Femur (tissue), 1 donor: ENCODE measurements around the gene TEX13A.
"Not testable (repeated sequence)": the region's sequence is repeated elsewhere in the genome, so short reads cannot be mapped to it uniquely, and the experiment has no call there.

ENCODE experiments used
- DNase-seq: peaks from one replicate; pipeline ENCODE4 v3.0.0-alpha.2; 2017

The TEX13A gene

GRCh38 chrX:105220636-105221035 lies at the start of gene TEX13A:
Gene TEX13A (minus strand): TSS chrX:105220694. CDS start chrX:105220397, 297 bp downstream.
- no peak for DNase-seq

- no peak for DNase-seq
These were observed 48.9 kb upstream of the TEX13A start for GRCh38 chrX:105269386-105269785.

- no peak for DNase-seq
These were observed 46.7 kb upstream of the TEX13A start for GRCh38 chrX:105267167-105267566.

GRCh38 chrX:105266456-105266855 lies 46.0 kb upstream of the TEX13A start:
- no peak for DNase-seq

- no peak for DNase-seq
These were observed 44.6 kb upstream of the TEX13A start for GRCh38 chrX:105265093-105265492.

- DNase-seq = no peak
These were observed 43.3 kb upstream of the TEX13A start for GRCh38 chrX:105263801-105264200.

GRCh38 chrX:105263171-105263570 lies 42.7 kb upstream of the TEX13A start:
- no peak for DNase-seq

- peak; percentile 24 for DNase-seq
These were observed 40.0 kb upstream of the TEX13A start for GRCh38 chrX:105260291-105261043.

GRCh38 chrX:105241056-105241455 lies 20.6 kb upstream of the TEX13A start:
- no peak for DNase-seq

GRCh38 chrX:105237407-105237806 lies 16.9 kb upstream of the TEX13A start:
- not testable (repeated sequence) for DNase-seq

GRCh38 chrX:105229146-105229545 lies 8.7 kb upstream of the TEX13A start:
- DNase-seq = no peak

- DNase-seq = no peak
These were observed 8.1 kb upstream of the TEX13A start for GRCh38 chrX:105228602-105229001.

- no peak for DNase-seq
These were observed 6.0 kb upstream of the TEX13A start for GRCh38 chrX:105226499-105226898.

GRCh38 chrX:105221374-105221773 lies 880 bp upstream of the TEX13A start:
- no peak for DNase-seq

GRCh38 chrX:105219454-105220401 lies 766 bp downstream of the TEX13A start:
- DNase-seq = no peak

GRCh38 chrX:105211066-105211575 lies 9.4 kb downstream of the TEX13A start:
- DNase-seq = no peak

- DNase-seq = no peak
These were observed 10.2 kb downstream of the TEX13A start for GRCh38 chrX:105210258-105210657.

- no peak for DNase-seq
These were observed 11.1 kb downstream of the TEX13A start for GRCh38 chrX:105209406-105209805.

- DNase-seq = no peak
These were observed 28.6 kb downstream of the TEX13A start for GRCh38 chrX:105191878-105192277.

GRCh38 chrX:105190252-105190853 lies 30.1 kb downstream of the TEX13A start:
- no peak for DNase-seq

GRCh38 chrX:105189093-105189492 lies 31.4 kb downstream of the TEX13A start:
- DNase-seq = no peak

- DNase-seq = no peak
These were observed 40.9 kb downstream of the TEX13A start for GRCh38 chrX:105179644-105180043.

- DNase-seq = no peak
These were observed 47.4 kb downstream of the TEX13A start for GRCh38 chrX:105173071-105173470.
